Stimulated activated CD4-positive, alpha-beta T cell treated with anti-CD3 and anti-CD28 coated beads, Interleukin-2, amount 100 ng/mL, for 48 hours (primary cell): ENCODE data around the gene TUNAR.
A peak's percentile ranks its signal among the peaks of the same experiment; 100 is the strongest.

ENCODE experiments used
- DNase-seq, 2 donors: peaks; one replicate each; pipeline ENCODE4 v3.0.0-alpha.2; 2020

Gene TUNAR

GRCh38 chr14:95876761-95877538 lies at the start of gene TUNAR:
TUNAR (plus strand) TSS chr14:95876832.
- no peak for DNase-seq

DNA sequence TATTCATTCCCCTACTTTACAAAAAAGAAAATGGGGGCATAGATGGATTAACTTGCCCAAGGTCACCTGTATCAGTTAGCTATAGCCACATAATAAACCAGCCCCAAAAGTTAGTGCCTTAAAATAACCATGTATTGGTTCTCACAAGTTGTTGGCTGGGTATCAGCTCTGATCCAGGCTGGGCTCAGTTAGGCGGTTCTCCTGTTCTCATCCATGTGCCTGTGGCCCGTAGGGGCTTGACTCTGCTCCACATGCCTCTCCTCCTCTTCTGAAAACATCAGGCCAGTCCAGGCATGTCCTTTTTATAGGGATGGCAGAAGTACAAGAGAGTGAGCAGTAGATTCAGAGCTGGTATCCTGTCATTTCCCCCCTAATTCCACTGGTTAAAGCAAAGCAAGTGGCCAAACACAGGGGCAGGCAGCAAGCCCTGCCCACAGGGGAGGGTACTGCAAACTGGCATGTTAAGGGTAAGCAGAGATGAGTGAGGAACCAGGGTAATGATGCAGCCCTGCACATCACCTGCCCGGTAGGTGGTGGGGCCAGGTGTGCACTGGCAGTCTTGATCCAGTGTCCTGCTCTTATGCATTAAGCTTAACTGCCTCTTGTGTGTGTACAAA lies 47.9 kb upstream of the TUNAR start:
- no peak for DNase-seq

GRCh38 chr14:95829321-95829720 lies 47.3 kb upstream of the TUNAR start:
- DNase-seq = no peak

DNA sequence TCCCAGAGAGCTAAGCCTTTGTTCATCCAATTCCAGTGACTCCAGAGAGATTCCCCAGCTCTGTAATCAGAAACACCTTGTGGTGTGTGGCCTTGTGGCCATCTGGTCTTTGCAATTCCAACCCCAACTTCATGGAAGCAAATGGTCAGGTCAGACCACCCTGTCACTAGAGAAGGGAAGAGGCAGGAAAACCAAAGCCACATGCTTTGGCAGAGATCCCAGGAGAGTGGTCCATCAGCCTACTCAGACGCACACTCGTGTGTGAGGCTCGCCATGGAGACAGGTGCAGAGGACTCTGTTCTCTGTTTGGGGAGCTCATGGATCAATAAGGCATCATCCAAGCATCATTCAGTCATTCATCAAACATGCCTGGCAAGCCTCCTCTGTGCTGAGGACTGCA lies 46.2 kb upstream of the TUNAR start:
- DNase-seq = no peak

DNA sequence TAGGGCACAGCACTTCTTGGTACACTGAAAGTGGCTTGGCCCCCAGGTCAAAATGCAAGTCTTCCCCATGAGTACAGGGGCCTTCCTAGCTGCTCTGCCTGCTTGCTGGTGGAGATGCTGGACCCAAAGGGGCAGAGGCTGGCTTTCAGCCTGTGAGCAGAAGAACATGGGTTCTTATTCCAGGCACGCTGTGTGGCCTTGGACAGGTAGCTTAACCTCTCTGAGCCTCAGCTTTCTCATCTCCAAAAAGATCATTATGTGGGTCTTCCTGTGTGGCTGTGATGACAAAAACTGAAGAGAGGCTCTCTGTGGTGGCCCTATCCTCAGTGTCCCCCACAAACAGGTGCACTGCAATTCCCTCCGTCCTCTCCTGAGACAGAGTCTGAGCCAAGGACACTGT lies 45.6 kb upstream of the TUNAR start:
- DNase-seq = no peak

DNA sequence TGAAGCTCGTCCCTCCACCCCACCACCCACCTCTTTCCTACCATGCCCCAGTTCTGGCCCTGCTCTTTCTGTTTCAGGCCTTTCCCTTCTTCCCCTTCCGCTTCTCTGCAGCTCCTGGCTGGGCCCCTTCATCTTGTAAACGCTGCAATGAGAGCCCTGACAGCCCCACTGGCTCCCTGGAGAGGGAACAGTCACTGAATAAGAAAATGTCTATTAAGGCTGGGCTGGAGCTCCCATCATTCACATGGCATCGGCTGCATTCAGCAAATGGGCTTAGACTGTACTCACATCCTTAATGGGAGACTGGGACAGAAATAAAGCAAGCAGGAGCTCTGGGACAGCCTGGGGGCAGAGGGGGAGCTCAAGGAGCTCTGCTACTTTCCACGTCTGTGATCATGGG lies 45.2 kb upstream of the TUNAR start:
- no peak for DNase-seq

GRCh38 chr14:95832012-95832411 lies 44.6 kb upstream of the TUNAR start:
- DNase-seq = no peak

DNA sequence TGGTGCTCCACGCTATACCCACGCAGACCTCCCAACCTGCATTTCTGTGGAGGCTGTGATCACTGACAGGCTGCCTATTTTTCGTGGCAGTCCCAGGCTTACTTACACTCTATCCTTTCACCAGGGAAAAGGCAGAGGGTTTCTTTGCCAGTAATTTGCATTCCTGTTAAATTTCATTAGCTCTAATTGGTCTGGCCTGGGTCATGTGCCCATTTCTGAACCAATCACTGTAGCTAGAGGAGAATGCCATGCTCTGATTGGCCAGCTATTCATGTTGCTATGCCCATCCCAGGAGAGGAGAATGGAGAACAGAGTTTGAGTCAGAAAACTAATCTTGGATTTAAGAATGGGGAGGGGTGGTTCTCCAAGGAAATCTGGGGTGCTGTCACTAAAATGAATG lies 43.2 kb upstream of the TUNAR start:
- no peak for DNase-seq

GRCh38 chr14:95834496-95834895 lies 42.1 kb upstream of the TUNAR start:
- DNase-seq = no peak

DNA sequence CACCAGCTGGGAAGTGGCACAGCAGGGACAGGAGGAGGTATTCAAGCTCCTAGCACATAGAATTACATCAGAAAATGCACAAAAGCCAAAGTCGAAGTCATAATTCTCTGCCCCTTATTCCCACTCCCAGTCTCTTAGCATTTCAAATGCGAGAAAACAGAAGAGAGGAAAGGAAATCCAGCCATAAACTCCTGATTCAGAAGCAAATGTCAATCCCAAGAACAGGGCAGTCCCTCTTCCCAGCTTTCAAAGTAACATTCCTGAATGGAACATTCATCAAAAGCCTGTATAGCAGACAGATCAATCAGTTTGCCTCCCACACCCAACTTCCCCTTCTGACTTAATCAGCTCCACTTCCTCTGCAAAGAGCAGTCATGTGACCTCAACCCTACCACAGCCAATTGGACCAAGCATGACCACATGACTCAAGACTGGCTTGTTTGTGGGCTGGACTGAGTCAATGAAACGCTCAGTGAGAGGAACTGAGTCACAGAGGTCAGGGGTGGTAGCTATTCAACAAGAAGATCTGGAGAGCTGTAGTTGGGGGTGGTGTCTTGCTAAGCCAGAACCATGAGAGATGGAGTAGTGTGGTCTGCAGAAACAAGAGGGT lies 41.4 kb upstream of the TUNAR start:
- DNase-seq = peak in 1 of 2 donors; percentile 8

GRCh38 chr14:95838862-95839261 lies 37.8 kb upstream of the TUNAR start:
- no peak for DNase-seq

GRCh38 chr14:95840094-95840700 lies 36.4 kb upstream of the TUNAR start:
- DNase-seq = no peak

- no peak for DNase-seq
These were observed 35.0 kb upstream of the TUNAR start for GRCh38 chr14:95841668-95842067.

DNA sequence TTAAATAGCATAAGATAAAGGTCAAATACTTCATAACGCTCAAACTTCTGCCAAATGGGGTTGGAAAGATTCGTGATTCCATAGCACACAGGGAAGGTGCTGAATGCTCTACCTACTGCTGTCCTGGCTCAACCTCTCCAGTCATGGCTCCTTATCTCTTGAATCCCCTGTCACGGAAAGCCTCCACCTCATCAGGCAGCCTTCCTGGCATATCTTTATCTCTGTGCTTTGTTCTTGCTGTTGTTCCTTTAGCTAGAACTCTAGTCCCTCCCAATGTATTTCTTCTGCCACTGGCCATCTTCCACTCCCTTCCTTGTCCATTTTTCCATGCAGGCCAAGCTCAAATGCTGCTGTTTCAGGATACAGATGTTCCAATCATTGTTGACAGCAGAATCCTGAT lies 26.9 kb upstream of the TUNAR start:
- no peak for DNase-seq

DNA sequence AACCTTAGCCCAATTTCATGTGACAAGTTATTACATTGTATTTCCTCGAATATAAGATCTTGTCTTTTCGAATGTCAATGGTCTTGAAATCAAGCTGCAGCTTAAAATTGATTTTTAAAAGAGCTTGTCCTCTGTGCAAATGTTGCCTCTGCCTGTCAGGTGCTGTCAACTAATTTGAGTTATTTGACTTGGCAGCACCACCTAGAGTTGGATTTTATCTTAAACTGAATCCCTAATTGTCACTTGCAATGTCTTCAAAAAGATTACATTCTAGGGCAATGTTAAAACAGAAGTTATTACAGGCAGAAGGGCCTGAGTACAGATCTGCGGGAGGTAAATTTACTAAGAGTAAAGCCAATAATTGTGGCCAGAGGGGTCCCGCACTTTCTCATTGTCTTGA lies 26.2 kb upstream of the TUNAR start:
- DNase-seq = no peak

GRCh38 chr14:95855606-95856005 lies 21.0 kb upstream of the TUNAR start:
- DNase-seq = no peak

- DNase-seq = no peak
These were observed 19.4 kb upstream of the TUNAR start for GRCh38 chr14:95857275-95857674.

- no peak for DNase-seq
These were observed 17.7 kb upstream of the TUNAR start for GRCh38 chr14:95858893-95859292.

GRCh38 chr14:95862243-95862642 lies 14.4 kb upstream of the TUNAR start:
- no peak for DNase-seq

GRCh38 chr14:95863295-95863694 lies 13.3 kb upstream of the TUNAR start:
- DNase-seq = no peak

DNA sequence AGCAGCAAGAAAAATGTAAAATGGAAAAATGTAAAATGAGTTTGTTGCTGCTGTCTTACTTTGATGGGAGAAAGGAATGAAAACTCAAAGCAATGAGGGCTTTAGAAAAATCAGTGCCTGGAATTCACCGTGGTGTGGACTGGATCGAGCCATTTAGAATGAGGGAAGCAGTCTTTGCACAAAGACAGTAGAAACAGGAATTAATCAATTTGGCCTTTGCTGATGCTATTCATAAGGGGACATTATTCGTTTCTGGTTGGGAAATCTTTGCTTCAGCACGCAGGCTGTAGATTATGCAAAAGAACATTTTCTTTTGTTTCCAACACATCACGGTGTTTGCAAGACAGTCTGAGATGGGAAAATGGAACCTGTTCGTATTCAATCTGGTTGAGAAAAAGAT lies 6.9 kb upstream of the TUNAR start:
- no peak for DNase-seq

DNA sequence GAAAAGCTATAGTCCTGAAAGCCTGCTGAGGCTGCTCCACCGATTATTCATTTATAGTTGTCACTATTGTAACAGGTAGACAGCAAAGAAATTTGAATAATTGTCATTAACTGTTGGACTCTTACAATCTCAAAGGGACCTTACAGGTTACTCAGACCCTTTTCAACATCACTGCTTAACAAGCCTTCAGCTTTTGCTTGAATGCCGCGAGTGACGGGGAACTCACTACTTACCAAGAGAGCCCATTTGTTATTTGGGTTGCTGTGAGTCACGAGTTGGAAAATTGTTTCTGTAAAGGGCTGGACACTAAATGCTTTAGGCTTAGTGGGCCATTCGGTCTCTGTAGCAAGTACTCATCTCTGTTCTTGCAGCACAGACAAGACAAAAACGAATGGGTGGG lies 5.9 kb upstream of the TUNAR start:
- no peak for DNase-seq

GRCh38 chr14:95871531-95871930 lies 5.1 kb upstream of the TUNAR start:
- DNase-seq = no peak

GRCh38 chr14:95872777-95873176 lies 3.9 kb upstream of the TUNAR start:
- no peak for DNase-seq
